Memory B cell (primary cell): ENCODE results near the gene TAAR8.
A peak's percentile ranks its signal among the peaks of the same experiment; 100 is the strongest.
"Not testable (repeated sequence)": the region's sequence is repeated elsewhere in the genome, so short reads cannot be mapped to it uniquely, and the experiment has no call there.

Source experiments
- ATAC-seq: fragments of 150-1000 bp; cut with Tn5 transposase; 2 replicates; pipeline ENCODE4 v1.10.0; 2021; ENCODE audit warnings: low read depth, mild to moderate bottlenecking, moderate library complexity
- DNase-seq, 2 donors: peaks; one replicate each; pipeline ENCODE4 v3.0.0; 2022; ENCODE audit warnings: low spot score in 2 of 2
- H3K27ac Mint-ChIP-seq: one replicate; pipeline ENCODE4 v1.8.0; 2022; ENCODE audit warnings: mild to moderate bottlenecking, moderate library complexity, mixed read lengths
- H3K27me3 Mint-ChIP-seq: one replicate; pipeline ENCODE4 v1.8.0; 2022; ENCODE audit warnings: mixed read lengths
- H3K36me3 Mint-ChIP-seq: one replicate; pipeline ENCODE4 v1.8.0; 2022; ENCODE audit warnings: mild to moderate bottlenecking, mixed read lengths
- H3K4me1 Mint-ChIP-seq: one replicate; pipeline ENCODE4 v1.8.0; 2022; ENCODE audit warnings: mixed read lengths
- H3K4me3 Mint-ChIP-seq: one replicate; pipeline ENCODE4 v1.8.0; 2022; ENCODE audit warnings: mild to moderate bottlenecking, moderate library complexity, mixed read lengths
- H3K9me3 Mint-ChIP-seq: one replicate; pipeline ENCODE4 v1.8.0; 2022; ENCODE audit warnings: mixed read lengths

Gene TAAR8

DNA sequence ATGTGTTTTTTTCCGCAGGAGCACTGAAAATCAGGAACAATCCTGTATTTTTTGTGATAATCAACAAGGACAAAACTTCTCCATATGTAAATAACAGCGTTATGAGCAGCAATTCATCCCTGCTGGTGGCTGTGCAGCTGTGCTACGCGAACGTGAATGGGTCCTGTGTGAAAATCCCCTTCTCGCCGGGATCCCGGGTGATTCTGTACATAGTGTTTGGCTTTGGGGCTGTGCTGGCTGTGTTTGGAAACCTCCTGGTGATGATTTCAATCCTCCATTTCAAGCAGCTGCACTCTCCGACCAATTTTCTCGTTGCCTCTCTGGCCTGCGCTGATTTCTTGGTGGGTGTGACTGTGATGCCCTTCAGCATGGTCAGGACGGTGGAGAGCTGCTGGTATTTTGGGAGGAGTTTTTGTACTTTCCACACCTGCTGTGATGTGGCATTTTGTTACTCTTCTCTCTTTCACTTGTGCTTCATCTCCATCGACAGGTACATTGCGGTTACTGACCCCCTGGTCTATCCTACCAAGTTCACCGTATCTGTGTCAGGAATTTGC, 17.8 kb downstream of the TAAR8 start, which contains the start of gene TAAR6:
TSS of gene TAAR6 (plus strand) at position 102 of the 557 bp plus-strand sequence. CDS start at position 102, 0 bp downstream.
- Mint-ChIP-seq H3K36me3 (no peaks in the 10 kb centered on the region), H3K4me3 (no peak within 1 kb of the TSS), H3K4me1 (no peaks in the 10 kb centered on the region), H3K27me3 (peaks cover 11% of the 10 kb centered on the region), H3K27ac (no peak within 1 kb of the TSS), H3K9me3 (no peaks in the 10 kb centered on the region)
- DNase-seq (no peak), ATAC-seq (no peak)

DNA sequence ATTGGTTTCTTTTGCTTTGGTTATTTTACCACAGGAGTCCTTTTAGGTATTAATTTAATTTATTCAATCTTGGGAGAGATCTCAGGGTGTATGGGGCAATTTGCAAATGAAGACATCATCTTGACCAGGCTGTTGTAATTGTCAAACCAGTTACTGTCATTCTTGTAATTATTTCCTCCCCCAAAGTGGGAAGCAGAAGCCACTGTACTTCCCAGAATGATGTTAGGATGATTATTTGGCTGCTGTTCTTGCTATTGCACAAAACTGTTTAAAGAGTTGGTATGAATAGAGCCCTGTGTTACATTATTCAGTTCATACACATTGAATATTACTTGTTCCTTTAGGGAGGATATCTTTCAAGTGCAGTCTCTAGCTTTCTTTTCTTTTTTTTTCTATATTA, 19.3 kb downstream of the TAAR8 start:
- Mint-ChIP-seq H3K27me3 (peaks cover 12% of the 10 kb centered on the region), H3K27ac (no peak overlapping the region), H3K9me3 (no peaks in the 10 kb centered on the region), H3K36me3 (no peaks in the 10 kb centered on the region), H3K4me3 (no peak overlapping the region), H3K4me1 (no peaks in the 10 kb centered on the region)
- no peak for DNase-seq
- no peak for ATAC-seq

DNA sequence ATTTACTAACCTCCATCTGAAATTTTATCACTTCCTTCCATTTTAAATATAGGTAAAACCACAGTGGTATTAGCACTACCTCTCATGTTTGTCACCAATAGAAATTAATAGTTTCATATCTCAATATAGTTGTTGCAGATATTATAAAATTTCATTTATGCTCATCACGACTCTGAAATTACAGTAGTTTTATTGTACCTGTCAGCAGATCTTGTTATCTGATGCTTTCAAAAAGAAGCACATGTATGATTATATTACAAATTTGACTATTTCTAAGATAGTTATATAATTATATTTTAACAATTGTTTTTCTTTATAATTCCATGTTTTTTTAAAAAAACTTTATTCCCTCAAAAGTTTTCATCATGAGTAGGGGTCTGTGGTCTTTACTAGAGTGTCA, 32.2 kb downstream of the TAAR8 start:
- DNase-seq, result no peak
- Mint-ChIP-seq H3K9me3 (peaks cover 3% of the 10 kb centered on the region), H3K4me3 (no peak overlapping the region), H3K27ac (no peak overlapping the region), H3K27me3 (peaks cover 10% of the 10 kb centered on the region), H3K4me1 (no peaks in the 10 kb centered on the region), H3K36me3 (no peaks in the 10 kb centered on the region)
- no peak for ATAC-seq

DNA sequence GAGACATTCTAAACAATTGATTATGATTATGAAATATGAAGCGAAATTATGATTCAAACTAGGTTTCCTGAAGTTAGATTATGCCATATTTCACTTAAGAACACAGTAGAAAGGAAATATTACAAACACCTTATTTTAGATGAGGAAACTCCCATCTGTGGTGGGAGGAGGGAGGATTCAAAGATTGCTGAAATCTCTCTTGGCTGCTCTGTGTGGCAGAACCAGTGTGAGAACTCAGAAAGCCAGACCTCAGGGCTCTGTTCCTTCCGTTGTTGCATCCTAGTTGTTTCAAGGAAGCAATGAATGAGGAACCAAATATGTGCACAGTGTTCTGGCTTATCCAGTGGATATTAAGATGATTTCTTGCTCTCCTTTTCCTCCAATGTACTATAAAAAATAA, 35.0 kb downstream of the TAAR8 start:
- Mint-ChIP-seq H3K27ac (no peak overlapping the region), H3K9me3 (peaks cover 1% of the 10 kb centered on the region), H3K4me1 (no peaks in the 10 kb centered on the region), H3K27me3 (peaks cover 10% of the 10 kb centered on the region), H3K4me3 (no peak overlapping the region), H3K36me3 (no peaks in the 10 kb centered on the region)
- no peak for DNase-seq
- no peak for ATAC-seq

DNA sequence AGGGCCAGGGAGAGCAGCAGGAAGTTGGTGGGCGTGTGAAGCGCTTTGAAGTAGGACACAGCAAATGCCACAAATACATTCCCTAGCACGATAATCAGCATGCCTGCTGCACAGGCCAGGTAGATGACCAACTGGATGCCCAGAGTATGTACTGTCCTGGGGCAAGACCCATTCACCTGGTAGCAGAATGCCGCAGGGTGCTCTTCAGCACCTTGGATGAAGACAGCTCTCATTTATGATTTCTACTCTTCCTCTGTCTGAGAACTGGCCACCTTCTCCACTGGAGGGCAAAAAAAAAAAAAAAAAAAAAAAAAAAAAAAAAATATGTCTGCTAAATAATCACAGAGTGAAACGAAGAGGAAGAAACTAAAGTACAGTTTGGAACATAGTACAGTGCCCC, 37.0 kb downstream of the TAAR8 start, which contains the start of gene TAAR5:
TSS of gene TAAR5 (minus strand) at position 288 of the 400 bp plus-strand sequence. CDS start at position 233, 55 bp downstream.
- ATAC-seq (no peak), DNase-seq (no peak)
- Mint-ChIP-seq H3K4me1 (no peaks in the 10 kb centered on the region), H3K36me3 (no peaks in the 10 kb centered on the region), H3K27me3 (peaks cover 7% of the 10 kb centered on the region), H3K4me3 (no peak within 1 kb of the TSS), H3K27ac (no peak within 1 kb of the TSS), H3K9me3 (peaks cover 1% of the 10 kb centered on the region)

DNA sequence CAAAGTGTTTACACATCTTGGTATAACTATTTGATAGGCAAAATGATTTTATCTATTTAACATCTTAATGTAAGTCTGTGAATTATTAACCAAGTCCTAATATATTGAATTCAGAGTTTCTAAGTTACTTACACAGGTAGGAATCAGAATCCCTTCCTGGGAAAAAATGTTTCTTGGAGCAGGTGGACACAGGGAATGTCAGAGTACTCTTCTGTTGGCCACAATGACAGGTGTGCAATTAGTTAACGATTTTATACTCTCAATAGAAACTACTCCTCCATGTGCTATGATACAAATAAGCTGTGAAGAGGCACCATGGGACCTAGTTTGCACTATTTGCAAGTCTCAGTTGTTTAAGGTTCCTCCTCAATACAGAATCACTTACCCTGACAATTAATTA, 37.9 kb downstream of the TAAR8 start:
- H3K4me1 Mint-ChIP-seq, result no peaks in the 10 kb centered on the region
- no peak for ATAC-seq
- peaks cover 1% of the 10 kb centered on the region for H3K9me3 Mint-ChIP-seq
- H3K27ac Mint-ChIP-seq, result no peak overlapping the region
- no peak for DNase-seq
- no peaks in the 10 kb centered on the region for H3K36me3 Mint-ChIP-seq
- peaks cover 7% of the 10 kb centered on the region for H3K27me3 Mint-ChIP-seq
- no peak overlapping the region for H3K4me3 Mint-ChIP-seq

DNA sequence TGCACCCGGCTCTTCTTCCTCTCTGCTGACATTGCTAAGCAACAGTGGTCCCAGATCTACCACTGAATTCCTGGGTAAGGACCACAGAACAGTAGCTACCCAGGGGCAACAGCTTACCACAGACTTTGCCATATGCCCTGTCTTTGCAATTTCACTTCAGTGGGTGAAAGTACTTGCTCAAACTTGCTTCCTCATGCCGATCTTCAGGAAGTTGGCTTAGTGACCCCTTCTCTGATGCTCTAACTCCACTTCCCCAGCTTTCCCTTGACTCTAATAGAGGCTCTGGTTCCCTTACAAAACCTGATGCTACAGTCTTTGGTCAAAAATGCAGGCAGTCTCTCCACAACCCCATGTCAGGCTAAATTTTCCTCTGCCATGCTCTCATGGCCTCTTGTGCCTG, 40.4 kb downstream of the TAAR8 start:
- no peak for DNase-seq
- Mint-ChIP-seq H3K9me3 (peaks cover under 1% of the 10 kb centered on the region), H3K4me1 (no peaks in the 10 kb centered on the region), H3K36me3 (no peaks in the 10 kb centered on the region), H3K27ac (no peak overlapping the region), H3K27me3 (peaks cover 7% of the 10 kb centered on the region), H3K4me3 (no peak overlapping the region)
- ATAC-seq, result no peak

DNA sequence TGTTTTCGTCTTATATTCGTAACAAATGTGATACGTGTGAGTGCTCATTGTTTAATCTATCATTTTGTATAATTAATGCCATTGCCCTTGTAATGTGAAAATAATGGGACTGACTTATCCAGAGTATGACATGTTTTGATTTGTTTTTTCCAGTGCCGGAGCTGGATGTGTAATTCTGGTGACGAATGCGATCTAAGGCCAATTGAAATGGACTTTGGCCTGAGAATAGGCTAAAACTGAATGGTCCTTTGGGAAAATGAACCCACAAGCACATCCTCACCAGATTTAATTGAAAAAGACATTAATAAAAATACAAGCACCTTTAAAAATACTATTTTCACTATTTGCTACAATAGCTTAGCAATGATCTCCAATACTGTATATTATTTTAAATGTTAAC, 43.7 kb downstream of the TAAR8 start:
- no peak overlapping the region for H3K4me3 Mint-ChIP-seq
- H3K4me1 Mint-ChIP-seq, result no peaks in the 10 kb centered on the region
- no peak for DNase-seq
- no peak overlapping the region for H3K27ac Mint-ChIP-seq
- H3K27me3 Mint-ChIP-seq, result peaks cover 5% of the 10 kb centered on the region
- H3K36me3 Mint-ChIP-seq, result no peaks in the 10 kb centered on the region
- no peak for ATAC-seq
- H3K9me3 Mint-ChIP-seq, result no peaks in the 10 kb centered on the region

DNA sequence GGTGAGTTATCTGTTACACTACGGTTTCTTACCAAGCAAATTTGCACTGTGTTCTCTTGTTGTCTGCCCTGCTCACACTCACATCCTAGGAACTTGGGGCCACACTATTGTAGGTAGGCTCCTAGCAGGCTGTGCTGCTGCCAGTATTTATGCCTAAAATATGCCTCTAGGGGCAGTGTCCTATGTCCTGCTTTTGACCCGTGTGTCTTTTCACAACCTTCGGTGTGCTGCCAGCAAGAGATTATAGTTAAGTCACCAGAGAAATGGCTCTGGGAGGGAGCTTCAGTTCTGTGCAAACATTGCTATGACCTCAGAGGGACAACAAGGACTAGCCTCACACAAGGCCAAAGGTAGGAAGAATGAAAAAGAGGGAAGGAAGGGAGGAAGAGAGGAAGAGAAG, 46.0 kb downstream of the TAAR8 start:
- no peak overlapping the region for H3K4me3 Mint-ChIP-seq
- peak; percentile 38 for ATAC-seq

DNA sequence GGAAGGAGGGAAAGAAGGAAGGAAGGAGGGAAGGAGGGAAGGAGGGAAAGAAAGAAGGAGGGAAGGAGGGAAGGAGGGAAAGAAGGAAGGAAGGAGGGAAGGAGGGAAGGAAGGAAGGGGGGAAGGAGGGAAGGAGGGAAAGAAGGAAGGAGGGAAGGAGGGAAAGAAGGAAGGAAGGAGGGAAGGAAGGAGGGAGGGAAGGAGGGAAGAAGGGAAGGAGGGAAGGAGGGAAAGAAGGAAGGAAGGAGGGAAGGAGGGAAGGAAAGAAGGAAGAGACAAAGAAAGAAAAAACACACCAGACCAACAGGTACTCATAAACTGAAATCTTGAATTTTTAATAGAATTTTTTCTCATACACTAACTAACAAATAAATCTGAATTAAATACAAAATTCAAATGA, 48.4 kb downstream of the TAAR8 start:
- H3K9me3 Mint-ChIP-seq, H3K36me3 Mint-ChIP-seq, H3K27ac Mint-ChIP-seq, H3K27me3 Mint-ChIP-seq, DNase-seq, H3K4me3 Mint-ChIP-seq, ATAC-seq, H3K4me1 Mint-ChIP-seq: not testable (repeated sequence)

More for the DNA sequence above, 46.0 kb downstream of the TAAR8 start:
- no peaks in the 10 kb centered on the region for H3K4me1 Mint-ChIP-seq
- H3K27ac Mint-ChIP-seq, result no peak overlapping the region
- H3K27me3 Mint-ChIP-seq, result peaks cover 5% of the 10 kb centered on the region
- H3K36me3 Mint-ChIP-seq, result no peaks in the 10 kb centered on the region
- H3K9me3 Mint-ChIP-seq, result no peaks in the 10 kb centered on the region
- DNase-seq, result no peak
